Left ventricle myocardium superior (tissue), 1 donor: Measurements from ENCODE around the gene TPRG1. TPM values are rescaled to one million over a fixed set of nuclear protein-coding genes. Genes with fewer than 3 reads are reported as not detected.

Source experiments
- ATAC-seq: fragments of 200-7000 bp; cut with Tn5 transposase; one replicate; pipeline ENCODE4 v1.9.1; 2020; ENCODE audit warnings: mild to moderate bottlenecking, moderate library complexity
- DNase-seq: peaks from one replicate; pipeline ENCODE4 v3.0.0-alpha.2; 2020
- intact Hi-C: fragments of 100-400 bp; cut with micrococcal nuclease; formaldehyde crosslinking; loops from one replicate; pipeline ENCODE4 v1.11.0; 2022
- total RNA-seq: library from RNA; stranded (reverse); fragmentation: NEBNext Ultra II Directional; extraction: Animal tissue kit (Norgen Biotek cat#: 25700); gene quantifications from one replicate; pipeline ENCODE4 v1.2.1, GENCODE V29; 2021
- donor health status: DM: no; HTN: yes; CAD: no; lungs with severe emphysema.

TPRG1 gene
- total RNA-seq, 1 donor from 2014 or later, result 2.7 TPM

- no peak for DNase-seq
- intact Hi-C loops, result no loop called here
- no peak for ATAC-seq
These were observed 194.1 kb downstream of the TPRG1 start for GRCh38 chr3:189365609-189366564.

GRCh38 chr3:189368384-189368783 lies 196.6 kb downstream of the TPRG1 start:
- intact Hi-C loops, result no loop called here
- ATAC-seq (no peak), DNase-seq (no peak)

- DNase-seq (no peak), ATAC-seq (no peak)
- intact Hi-C loops, result no loop called here
These were observed 197.9 kb downstream of the TPRG1 start for GRCh38 chr3:189369636-189370035.

- DNase-seq (no peak), ATAC-seq (no peak)
- intact Hi-C loops, result no loop called here
These were observed 200.5 kb downstream of the TPRG1 start for GRCh38 chr3:189372243-189372642.
